Measurements from ENCODE around the gene ATP13A4.

GRCh38 chr3:193491026-193491425 is 63.7 kb downstream of the ATP13A4 start:
- TF ChIP-seq EP300 (IDR thresholded peaks at IDR 0.05) = no peak
- no peak for TF ChIP-seq CTCF (IDR thresholded peaks at IDR 0.05)
